GM12864 (cell line): ENCODE measurements around the gene TRIM63.

Experiments used
- DNase-seq: peaks from one replicate; pipeline ENCODE4 v3.0.0-alpha.2; 2011; ENCODE audit warnings: low read depth
- H3K4me3 ChIP-seq: 2 replicates; pipeline ENCODE4 v1.5.1; 2011; ENCODE audit warnings: mild to moderate bottlenecking, low read depth, low read length, control low read depth
- CTCF ChIP-seq: IDR thresholded peaks from 2 replicates; pipeline ENCODE4 v1.5.1; 2011; ENCODE audit warnings: low read depth, mild to moderate bottlenecking, moderate library complexity, low read length, control low read depth, inconsistent platforms; ENCODE audit errors: missing control alignments

TRIM63 gene

GRCh38 chr1:26009796-26010447 lies 57.5 kb downstream of the TRIM63 start:
- peak; percentile 0 for TF ChIP-seq CTCF
- DNase-seq: no peak

GRCh38 chr1:26006710-26007109 lies 60.7 kb downstream of the TRIM63 start:
- no peak for TF ChIP-seq CTCF

More at GRCh38 chr1:26009796-26010447, 57.5 kb downstream of the TRIM63 start:
- no peak overlapping the region for H3K4me3 ChIP-seq

GRCh38 chr1:26005434-26006105 lies 61.9 kb downstream of the TRIM63 start:
- no peak for TF ChIP-seq CTCF
- H3K4me3 ChIP-seq: no peak overlapping the region
- DNase-seq: no peak

More at GRCh38 chr1:26006710-26007109, 60.7 kb downstream of the TRIM63 start:
- no peak for DNase-seq
- H3K4me3 ChIP-seq: no peak overlapping the region

GRCh38 chr1:26003756-26004155 lies 63.7 kb downstream of the TRIM63 start:
- no peak overlapping the region for H3K4me3 ChIP-seq
- DNase-seq: no peak
- no peak for TF ChIP-seq CTCF

- no peak for TF ChIP-seq CTCF
- no peak overlapping the region for H3K4me3 ChIP-seq
- DNase-seq: no peak
Observed at GRCh38 chr1:26003262-26003661, 64.2 kb downstream of the TRIM63 start.
